Esophagus squamous epithelium (tissue), 4 donors: ENCODE measurements around the gene SLC2A8.

ENCODE experiments used
- POLR2A ChIP-seq, 4 donors: fragments of 450-650 bp; IDR thresholded peaks; one replicate each; pipeline ENCODE4 v1.6.1; 2017; ENCODE audit warnings: antibody characterized with exemption in 4 of 4, mild to moderate bottlenecking in 4 of 4, moderate library complexity in 3 of 4
- TF ChIP-seq, protein P1 (sequence below), 6 experiments: fragments of 450-650 bp in 4 of 6; fragments of 200-600 bp in 2 of 6; sonication (generic) in 2 of 6; IDR thresholded peaks; one replicate each; pipeline ENCODE4 v1.5.1; 2016 to 2019; ENCODE audit warnings: antibody characterized with exemption in 6 of 6, mild to moderate bottlenecking in 4 of 6, moderate library complexity in 4 of 6

DNA sequence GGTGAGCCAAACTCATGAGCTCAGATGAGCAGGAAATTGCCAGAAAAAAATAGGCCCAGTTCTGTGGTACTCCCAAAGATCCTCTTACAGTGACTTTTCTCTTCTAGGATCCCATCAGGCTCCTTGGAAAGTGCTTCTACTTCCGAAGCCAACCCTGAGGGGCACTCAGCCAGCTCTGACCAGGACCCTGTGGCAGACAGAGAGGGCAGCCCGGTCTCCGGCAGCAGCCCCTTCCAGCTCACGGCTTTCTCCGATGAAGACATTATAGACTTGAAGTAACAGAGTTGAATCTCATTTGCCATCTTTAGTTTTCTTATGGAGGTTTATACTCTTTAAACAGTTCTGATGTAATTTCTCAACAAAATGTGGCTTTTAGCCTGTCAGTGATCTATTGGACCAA, 4.0 kb upstream of the SLC2A8 start:
- TF ChIP-seq, protein P1, sequence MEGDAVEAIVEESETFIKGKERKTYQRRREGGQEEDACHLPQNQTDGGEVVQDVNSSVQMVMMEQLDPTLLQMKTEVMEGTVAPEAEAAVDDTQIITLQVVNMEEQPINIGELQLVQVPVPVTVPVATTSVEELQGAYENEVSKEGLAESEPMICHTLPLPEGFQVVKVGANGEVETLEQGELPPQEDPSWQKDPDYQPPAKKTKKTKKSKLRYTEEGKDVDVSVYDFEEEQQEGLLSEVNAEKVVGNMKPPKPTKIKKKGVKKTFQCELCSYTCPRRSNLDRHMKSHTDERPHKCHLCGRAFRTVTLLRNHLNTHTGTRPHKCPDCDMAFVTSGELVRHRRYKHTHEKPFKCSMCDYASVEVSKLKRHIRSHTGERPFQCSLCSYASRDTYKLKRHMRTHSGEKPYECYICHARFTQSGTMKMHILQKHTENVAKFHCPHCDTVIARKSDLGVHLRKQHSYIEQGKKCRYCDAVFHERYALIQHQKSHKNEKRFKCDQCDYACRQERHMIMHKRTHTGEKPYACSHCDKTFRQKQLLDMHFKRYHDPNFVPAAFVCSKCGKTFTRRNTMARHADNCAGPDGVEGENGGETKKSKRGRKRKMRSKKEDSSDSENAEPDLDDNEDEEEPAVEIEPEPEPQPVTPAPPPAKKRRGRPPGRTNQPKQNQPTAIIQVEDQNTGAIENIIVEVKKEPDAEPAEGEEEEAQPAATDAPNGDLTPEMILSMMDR (IDR thresholded peaks at IDR 0.05): no peak
- no peak for TF ChIP-seq POLR2A (IDR thresholded peaks at IDR 0.05)
